AML-193 (cell line): Measurements from ENCODE around the gene SLC38A2.

Experiments used
- DNase-seq, 2 experiments: peaks; one replicate each; lab custom pipeline; 2025; lab: John Stamatoyannopoulos, UW

Gene SLC38A2

DNA sequence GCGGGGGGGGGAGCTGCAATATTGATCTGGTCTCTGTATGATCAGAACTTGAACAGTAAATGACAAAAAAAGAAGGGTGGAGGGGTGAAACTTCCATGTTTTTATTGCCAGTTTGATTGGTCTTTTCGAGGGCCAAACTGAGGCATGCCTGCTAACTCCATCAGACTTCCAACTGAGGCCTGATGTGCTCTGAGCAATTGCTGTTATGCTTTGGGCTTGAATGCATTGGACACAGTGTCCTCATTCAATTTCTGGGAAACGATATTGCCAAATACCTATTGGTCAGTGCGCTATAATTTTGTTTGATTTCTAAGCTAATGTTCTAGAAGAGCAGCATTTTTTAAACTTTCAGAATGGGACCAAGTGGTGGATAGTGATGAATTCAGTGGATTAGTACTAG is 2.1 kb upstream of the SLC38A2 start:
- no peak for DNase-seq

DNA sequence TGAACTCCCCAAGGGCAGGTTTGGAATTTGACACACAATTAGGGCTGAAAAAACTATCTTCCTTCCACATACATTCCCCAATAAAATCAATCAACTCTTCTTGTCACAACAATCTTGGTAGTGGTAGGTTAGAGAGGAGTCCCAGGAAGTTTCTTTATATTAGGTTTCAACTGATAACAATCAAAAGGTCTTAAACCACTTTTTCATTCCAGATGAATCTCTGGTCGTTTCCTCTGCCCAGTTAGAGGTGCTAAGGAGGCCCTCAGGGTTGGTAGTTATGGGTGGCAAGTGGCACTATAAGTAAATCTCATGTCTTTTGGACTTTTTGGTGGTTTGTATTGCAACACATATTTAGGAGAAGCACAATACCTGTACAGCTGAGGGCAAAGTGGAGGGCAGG is 1.7 kb upstream of the SLC38A2 start:
- DNase-seq: no peak

DNA sequence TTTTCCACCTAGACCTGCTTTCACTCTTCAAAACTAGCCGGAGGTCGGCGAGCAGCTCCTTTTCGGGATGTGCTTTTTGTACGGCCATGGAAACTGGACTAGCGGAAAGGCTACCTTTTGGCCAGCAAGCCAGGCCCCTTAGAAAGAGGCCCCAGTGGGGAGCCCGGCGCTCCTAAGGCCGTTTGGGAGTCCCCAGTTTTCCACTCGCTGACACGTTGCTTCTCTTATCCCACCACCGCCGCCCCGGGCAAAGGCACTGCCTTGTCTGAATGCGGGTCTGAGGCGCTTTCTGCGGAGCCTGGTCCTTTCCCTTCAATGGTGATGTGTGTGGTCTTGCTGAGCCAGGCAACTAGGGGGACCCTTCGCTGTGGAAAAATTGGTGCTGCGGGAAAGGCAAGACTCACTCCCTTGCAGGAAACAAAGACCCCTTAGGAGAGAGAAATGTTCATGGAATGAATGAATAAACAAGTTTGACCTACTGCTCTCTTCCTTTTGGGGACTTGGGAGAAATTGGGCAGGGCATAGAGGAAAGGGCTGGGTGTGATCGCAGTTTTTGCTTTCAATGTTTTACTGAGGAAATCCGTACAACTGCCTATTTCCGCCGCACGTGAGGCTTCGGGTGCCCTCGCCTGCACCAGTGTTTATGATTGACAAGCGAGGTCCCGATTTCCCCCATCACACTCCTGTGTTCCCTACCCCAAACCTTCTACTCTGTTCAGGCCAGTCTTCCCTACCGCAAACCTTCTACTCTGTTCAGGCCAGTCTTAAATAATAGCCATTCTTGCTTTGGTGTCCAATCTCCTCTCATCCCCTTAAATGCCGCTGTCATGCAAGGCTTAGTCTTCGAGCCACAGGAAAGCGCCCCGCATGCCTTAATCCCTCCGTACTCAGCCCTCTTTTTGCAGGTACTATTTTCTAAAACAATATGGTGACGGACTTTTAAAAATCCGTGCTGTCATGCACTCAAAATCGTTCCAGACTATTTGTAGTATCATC is 1.0 kb upstream of the SLC38A2 start:
- DNase-seq: peak; percentile 18 to 27

DNA sequence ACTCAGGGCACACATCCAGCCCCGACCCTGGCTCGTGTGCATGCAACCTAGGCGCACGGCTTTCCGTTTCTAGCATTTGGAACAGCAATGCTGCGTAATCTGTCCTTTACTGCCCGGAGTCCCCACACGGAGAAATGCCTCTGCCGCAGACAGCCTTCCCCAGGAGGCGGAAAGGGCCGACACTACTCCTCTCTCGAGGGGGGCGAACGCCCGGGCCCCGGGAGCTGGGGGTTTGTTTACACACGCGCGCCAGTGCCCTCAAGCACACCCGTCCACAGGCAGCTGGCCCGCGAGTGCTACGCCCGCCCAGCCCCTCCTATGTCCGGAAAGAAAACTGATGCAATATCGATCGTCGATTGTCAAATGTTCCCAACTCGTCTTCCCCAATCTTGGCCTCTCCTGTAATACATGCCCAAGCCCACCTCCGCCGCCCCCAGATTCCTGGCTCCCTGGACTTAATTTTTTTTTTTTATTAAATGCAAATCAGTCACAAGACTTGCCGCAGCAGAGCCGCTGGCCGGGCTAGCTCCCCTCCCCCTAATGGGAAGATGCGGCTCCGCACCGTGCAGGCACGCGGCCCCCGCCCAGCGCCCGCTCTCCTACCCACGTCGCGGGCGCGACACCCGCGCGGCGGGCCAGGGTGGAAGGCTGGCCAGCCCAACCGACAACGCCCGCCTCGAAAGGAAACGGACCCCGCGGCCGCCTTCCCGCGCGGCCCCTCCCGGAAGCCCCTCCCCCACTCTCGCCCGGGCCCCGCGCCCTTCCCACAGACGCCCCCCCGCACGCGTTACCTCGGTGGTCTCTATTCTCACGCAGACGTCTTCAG is 642 bp downstream of the SLC38A2 start:
- peak; percentile 54 to 59 for DNase-seq

DNA sequence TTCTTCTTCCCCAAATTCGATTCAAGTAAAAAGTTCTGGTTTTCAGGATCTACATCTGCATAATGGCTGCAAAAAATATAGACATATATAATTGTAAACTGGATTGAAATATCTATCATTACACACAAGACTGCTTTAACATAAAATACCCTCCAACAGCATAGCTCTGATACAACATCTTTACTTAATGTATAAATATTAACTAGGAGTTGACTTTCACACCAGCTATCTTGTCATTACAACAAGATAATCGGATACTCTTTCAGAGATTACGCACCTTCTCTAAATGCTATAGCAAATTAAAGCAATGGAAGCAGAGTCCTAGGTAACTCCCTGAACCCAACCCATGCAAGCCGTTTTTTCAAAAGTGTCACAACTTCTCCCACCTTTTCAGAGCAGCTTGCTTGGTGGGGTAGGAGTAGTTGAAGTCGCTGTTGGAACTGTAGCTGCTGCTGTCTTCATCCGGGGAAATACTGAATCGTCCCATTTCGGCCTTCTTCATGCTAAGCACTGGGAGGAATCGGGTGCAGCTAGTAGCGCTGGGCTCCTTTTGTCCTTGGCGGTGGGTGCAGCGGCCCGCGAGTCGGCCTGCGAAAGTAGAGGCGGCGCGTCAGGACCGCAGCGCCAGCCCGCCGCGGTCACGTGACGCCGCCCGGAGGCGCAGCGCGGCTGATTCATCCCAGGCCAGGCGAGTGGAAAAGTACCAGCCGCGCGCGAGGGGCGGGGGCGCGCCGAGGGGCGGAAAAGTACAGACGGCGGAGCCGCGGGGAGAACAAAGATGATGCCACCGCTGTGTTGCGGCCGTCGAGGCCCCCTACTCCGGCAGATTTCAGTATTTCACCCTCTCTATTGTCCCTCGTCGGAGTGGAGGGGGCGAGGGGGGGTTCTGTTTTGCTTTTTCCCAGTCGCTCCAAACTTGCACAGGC is 1.5 kb downstream of the SLC38A2 start:
- DNase-seq: peak; percentile 65 to 83

DNA sequence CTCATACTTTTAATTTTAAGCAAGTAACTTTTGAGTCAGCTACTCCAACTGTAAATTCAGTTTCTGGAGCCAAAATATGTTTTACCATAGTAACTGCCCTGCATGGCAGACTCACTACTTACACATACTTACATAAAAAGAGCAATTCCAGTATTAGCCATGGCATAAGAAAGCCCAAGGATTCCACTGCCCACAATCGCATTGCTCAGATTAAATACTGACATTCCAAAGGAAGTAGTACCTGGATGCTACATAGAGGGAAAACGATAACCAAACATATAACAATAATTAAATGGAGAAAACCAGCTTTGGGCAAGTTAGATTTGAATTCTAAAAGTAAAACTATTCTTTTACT is 2.2 kb downstream of the SLC38A2 start:
- no peak for DNase-seq

DNA sequence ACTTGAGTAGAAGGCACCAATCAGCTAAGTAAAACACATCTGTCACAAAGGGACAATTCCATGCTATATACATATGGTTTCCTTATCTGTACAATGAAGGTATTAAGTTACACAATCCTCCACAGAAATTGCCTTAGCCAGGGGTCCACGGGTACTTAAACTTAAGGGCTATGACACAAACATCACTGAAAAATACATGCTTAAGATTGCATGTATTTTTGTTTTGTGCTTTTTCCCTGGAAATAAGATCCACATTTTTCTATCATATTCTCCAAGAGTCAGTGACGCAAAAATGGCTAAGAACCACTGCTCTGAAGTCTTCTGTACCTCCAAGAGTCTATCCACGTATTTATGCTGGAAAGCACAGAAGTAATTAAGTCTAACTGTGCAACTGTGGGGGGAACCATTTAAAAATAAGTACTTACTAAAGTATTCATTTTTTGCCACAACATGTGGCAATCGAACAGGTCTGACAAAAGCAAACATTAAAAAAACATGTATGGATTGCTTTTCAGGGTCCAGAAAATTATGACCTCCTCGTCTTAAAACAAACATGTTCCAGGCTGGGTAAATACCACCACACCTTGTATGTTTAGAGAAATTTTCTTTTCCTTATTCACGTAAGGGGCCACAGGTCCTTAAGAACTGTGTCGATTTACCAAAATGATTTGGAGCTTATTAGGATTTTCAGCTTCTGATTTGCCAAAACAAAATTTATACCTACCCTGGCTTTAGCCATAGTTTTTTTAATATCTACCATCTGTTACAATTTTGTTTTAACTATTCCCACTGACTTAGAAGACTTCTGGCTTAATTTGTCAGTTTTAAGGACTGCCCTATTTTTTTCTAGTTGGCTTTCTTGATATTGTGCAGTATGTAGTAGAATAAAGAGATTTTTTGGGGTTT is 2.8 kb downstream of the SLC38A2 start:
- no peak for DNase-seq

DNA sequence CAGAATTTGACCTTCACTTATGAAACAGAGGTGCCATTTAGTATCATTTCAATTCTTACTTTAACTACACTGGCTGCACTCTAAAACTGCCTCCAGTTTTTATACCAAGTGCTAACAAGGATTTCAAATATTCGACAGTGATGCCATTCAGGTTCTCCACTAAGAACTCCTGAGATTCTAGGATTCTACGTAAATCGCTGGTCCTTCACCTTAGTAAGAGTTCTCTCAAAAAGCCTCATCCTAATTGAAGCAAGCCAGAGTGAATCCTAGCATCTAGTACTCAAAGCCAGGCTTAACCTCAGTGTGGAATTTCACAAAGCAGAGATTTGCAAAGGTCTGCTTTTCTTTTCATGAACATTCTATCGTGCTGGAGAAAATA is 3.5 kb downstream of the SLC38A2 start:
- no peak for DNase-seq

DNA sequence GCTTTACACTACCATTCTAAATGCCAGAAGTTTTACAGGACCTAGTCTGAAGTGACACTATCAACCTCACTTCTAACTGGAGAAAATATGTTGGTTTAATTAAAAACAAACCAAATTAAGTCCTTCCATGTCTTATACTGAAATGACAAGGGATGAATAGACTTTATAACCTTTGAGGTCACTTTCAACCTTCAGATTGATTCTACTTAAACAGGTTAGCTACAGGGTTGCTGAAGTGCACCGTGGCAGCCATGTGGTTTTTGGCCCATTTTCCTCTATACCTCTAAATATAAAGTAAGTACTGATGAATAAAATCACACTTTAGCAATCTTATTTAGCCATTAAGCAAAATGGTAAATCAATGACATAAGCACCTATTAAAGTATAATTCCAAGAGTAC is 3.9 kb downstream of the SLC38A2 start:
- DNase-seq: no peak

DNA sequence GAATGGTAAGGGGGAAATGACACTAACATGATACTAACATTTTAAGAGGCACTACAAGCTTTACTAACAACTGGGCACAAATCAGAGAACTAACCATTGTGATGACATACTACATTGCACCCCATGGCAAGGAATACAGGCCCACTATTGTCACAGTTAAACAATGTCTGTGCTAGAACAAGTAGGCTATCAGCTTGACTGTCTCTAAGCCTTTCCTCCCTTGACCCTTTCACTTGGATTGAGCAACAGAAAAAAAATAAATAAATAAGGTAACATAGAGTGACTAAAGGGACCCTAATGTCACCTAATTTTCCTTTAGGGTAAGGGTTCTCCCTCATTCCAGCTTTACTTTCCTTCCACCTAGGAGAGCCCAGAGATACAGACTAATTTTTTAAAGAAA is 4.4 kb downstream of the SLC38A2 start:
- no peak for DNase-seq

DNA sequence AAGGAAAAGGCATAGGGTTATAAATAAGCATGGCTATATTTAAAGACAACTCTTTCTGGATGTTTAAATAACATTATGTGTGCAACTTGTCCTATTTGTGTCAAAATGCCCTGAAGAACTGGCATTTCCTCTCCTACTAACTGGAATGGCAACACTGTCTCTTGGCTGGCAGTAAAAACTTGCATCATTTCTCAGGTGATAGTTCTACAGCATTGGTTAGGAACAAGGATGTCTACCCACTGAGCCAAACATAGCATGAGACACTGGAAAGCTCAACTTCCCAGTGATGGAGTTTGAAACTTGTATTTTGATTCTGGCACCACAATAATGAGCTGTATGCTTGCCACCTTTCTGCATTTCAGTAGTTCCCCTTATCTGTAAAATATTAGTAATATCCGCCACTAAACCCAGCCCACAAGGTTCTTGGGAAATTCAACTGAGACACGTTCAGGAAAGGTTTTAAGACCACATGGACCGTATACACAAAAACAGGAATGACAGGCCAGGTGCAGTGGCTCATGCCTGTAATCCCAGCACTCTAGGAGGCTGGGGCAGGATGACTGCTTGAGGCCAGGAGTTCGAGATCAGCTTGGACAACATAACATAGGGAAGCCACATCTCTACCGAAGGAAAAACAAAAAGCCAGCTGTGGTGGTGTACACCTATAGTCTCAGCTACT is 5.1 kb downstream of the SLC38A2 start:
- peak in 1 of 2 experiments; percentile 9 for DNase-seq

DNA sequence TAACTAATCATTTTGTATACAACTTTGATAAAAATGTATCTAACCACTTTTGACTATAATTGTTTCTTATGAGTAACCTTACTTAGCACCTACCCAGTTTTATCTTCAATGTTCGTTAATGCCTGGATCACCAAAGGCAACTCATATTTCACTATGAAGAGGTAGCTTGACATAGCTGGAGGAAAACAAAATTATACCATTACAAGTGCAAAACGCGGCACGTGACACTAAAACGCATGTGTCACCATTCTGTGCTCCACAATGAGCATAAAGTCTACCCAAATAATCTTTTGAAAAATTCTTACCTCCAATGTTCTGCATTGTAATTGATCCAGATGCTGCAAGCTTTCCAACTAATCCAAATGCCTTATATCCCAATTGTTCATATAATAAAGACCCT is 5.8 kb downstream of the SLC38A2 start:
- DNase-seq: no peak

DNA sequence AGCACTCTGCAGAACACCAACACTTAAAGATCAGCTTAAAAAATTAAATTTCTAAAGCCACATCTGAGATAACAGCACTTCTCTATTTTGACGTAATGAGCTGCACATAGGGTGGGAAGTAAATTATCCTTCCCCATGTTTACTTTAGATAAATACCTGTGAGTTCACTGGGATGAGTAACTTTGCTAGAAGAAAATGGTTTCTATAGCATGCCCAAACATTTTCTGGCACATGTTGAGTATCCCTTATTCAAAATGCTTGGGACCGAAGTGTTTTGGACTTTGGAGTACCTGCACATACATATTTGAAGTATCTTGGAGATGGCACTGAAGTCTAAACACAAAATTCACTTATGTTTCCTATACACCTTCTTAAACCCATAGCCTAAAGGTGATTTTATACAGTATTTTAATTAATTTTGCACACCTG is 6.6 kb downstream of the SLC38A2 start:
- no peak for DNase-seq

DNA sequence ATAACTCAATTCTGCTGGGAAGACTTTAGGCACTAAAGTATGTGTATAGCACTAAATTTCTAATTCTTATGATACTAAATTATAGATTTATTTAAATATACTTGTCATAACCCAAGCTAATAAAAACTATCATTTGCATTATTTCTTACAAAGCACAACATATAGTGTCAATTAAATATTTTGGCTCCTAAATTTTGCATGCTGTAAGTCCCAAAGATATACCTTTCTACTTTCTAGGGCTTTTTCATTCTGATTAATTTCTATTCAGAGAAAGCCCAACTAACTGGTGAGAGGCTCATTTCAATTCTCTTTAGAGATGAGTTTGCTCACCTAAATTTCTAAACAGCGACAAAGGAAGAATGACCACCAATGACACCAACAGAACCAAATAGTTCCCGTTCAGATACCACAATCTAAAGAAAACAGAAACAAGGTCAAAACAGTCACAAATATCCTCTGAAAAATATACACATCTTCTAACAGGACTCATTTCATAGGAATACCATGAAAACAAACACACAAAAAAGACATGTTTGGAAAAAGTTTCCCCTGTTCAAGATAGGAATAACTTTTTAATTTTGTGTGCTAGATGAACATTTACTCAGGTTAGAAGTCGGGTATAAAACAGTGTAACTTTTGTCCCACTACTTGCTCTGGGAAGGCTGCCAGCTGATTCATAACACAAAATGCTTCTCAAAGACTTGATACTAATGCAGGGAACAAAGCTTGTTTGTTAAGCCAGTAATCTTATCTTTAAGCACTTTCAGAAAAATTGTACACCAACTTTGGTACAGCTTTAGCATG is 7.6 kb downstream of the SLC38A2 start:
- no peak for DNase-seq

DNA sequence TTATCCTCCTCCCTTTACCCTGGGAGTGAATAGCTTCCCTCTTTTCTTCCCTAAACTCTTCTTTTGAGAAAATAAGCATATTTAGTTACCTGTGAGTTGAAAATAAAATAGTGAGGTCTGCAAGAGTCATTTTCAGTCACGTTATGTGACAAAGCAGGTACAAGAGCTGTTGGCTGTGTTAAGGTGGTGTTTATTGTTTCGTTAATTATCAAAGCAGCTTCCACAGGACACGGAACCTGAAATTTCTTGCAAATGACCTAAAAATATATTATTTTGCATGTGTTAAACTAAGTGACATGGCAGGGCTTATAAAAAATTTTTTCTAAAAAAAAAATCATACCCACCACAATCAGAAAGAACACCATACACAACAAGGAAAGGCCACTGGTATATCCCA is 8.3 kb downstream of the SLC38A2 start:
- no peak for DNase-seq

DNA sequence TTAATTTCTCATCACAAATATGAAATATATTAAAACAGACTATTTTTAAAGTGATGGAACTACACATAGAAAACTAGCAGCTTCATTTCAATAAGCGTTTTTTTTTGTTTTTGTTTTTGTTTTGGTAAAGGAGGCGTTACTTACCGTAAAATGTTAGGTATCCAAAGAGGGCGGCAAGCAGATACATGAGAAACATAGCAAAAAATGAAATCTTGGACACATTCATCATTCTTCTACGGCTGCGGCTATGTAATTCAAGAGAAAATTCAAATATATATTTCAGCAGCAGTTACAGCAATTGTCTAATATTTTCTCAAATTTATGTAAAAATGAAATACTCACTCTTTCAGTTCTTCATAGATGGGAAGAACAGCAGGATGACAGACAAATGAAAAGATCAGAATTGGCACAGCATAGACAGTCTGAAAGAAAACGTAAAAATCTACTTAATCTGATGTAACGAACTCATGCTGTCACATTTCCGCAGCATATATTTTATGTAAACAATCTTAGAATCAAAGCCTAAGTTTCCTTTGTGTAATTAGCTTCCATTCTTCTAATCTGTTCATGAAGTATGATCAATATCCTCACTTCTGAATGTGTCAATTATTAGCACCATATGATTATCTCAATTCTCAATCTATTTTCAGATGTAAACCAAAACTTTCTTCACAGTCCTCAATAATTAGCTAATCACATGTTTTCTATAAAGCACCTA is 8.8 kb downstream of the SLC38A2 start:
- DNase-seq: no peak

DNA sequence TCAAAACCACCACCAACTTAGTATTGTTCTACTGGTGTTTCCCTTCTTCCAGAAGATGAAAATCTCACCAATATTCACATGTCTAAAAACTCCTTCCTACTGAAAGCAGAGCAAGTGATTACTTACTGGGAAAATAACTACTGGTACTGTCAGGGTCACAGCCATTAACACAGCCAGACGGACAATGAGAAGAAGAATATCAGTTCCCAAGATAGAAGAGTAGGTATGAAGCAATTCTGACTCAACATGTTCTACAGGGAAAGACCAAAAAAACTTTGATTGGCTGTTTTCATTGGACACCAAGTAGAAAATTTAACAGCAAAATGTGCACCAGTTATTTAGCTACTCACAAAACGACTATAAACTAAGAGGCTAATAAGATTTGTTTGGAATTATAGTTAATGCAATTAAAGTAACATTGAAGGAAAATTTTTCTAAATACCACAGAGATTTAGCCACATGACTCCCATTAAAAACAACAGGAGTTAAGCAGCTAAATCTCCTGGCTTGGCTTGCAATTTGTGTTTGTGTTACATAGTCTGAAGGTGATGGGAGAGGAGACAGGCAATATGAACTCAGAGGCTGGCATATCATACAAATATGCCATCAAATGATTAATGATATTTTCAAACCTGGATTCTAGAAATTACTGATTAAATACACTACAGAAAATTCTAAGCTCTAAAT is 9.5 kb downstream of the SLC38A2 start:
- DNase-seq: no peak

DNA sequence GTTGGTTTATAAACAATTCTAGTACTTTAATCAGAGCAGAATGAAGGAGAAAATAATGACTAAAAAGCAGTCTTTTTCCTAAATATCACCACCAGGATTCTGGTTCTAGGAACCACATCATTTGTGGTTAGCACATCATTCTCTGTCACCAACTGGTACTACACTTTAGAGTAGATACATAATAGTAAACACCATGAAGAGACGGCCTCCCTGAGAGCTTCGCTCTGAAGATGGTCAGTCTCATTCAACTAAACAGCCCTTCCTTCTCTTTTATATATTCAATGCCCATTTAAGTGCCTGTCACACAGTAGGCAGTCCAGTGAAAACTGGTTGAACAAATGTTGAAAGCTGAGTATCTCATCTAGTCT is 10.9 kb downstream of the SLC38A2 start:
- no peak for DNase-seq
